HL-60 (cell line): ENCODE data around the gene WFDC2.

Experiments used
- DNase-seq, 2 experiments: peaks; one replicate each; pipeline ENCODE4 v3.0.0-alpha.2; 2010 to 2020; ENCODE audit warnings: low read depth in 1 of 2, low spot score in 1 of 2
- H3K27ac ChIP-seq: fragments of 250-450 bp; sonication (Bioruptor Pico); replicated peaks from 2 replicates; pipeline ENCODE4 v1.5.1; 2020; ENCODE audit warnings: mild to moderate bottlenecking, moderate library complexity
- H3K27me3 ChIP-seq: fragments of 250-450 bp; sonication (Bioruptor Pico); 2 replicates; pipeline ENCODE4 v1.5.1; 2021; ENCODE audit warnings: mild to moderate bottlenecking, moderate library complexity; ENCODE audit not compliant: insufficient read depth, poor library complexity, severe bottlenecking
- H3K4me3 ChIP-seq: replicated peaks from 2 replicates; pipeline ENCODE4 v1.5.1; 2011; ENCODE audit warnings: mild to moderate bottlenecking, control low read depth, low read length; ENCODE audit not compliant: insufficient read depth
- GABPA ChIP-seq: IDR thresholded peaks from 2 replicates; pipeline ENCODE4 v1.6.1; 2012; ENCODE audit warnings: low read depth
- POLR2AphosphoS5 ChIP-seq: IDR thresholded peaks from 2 replicates; pipeline ENCODE4 v1.6.1; 2012; ENCODE audit warnings: low read depth
- SPI1 ChIP-seq: IDR thresholded peaks from 2 replicates; pipeline ENCODE4 v1.6.1; 2012; ENCODE audit warnings: low read depth, mild to moderate bottlenecking, borderline replicate concordance
- TF ChIP-seq, protein P1 (sequence below): IDR thresholded peaks from 2 replicates; pipeline ENCODE4 v1.6.1; 2012; ENCODE audit warnings: low read depth; ENCODE audit not compliant: insufficient replicate concordance
- TF ChIP-seq, protein P2 (sequence below): IDR thresholded peaks from one replicate; pipeline ENCODE4 v1.5.1; 2011; ENCODE audit warnings: low read length, control low read depth, inconsistent platforms; ENCODE audit not compliant: insufficient read depth

The WFDC2 gene

DNA sequence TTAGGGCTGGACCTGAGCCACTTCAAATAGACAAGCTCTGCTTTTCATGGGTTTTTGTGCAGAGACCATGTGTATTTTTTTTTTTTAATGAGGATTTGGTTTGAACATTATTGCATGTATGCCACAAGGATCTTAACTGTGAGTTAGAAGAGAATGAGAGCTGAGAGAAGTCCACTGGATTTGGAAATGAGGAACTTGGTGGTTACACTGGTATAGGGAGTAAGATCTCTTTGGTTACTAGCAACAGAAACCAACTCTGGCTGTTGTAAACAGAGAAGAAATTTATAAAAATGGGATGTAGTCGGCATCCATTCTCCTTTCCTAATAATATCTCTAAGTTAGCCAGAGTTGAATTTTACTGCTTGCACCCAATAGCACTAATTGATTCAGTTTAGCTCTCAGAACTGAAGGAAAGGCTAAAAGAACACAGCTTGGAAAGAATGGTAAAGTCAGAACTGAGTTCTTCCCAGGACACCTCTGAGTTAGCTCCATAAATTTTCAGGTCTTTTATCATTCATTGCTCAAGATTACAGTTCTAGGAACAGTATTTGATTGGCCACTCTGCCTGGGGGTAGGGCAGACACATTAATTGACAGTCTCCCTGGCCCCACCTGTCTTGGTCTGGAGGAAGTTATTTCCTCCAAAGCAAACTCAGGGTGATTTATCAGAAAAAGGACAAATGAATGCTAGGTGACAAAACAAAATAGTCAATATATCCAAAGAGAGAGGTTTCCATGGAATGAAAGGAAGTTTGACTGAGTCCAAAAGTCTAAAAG lies 3.9 kb upstream of the WFDC2 start:
- DNase-seq: peak in 1 of 2 experiments; percentile 26
- Histone ChIP-seq H3K4me3 (no peak overlapping the region), H3K27me3 (peaks cover 20% of the 10 kb centered on the region), H3K27ac (no peak overlapping the region)
- no peak for TF ChIP-seq POLR2AphosphoS5
- TF ChIP-seq SPI1: peak; percentile 59; the same call in 1 of the 2 replicates

DNA sequence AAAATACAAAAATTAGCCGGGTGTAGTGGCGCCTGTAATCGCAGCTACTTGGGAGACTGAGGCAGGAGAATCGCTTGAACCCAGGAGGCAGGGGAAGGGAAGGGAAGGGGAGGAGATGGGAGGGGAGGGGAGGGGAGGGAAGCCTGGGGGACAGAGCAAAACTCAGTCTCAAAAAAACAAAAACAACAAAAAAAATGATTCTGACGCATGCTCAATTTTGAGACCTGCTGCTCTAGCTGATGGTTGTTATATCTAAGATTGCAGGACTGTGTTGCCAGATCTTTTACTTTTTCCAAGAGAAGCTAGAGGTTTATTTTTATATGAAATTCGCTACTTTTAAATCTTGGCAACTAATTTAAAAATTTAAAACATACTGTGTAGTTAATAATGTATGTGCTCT lies 2.4 kb upstream of the WFDC2 start:
- no peak overlapping the region for H3K4me3 ChIP-seq
- peaks cover 35% of the 10 kb centered on the region for H3K27me3 ChIP-seq
- TF ChIP-seq GABPA: no peak
- TF ChIP-seq, protein P1, sequence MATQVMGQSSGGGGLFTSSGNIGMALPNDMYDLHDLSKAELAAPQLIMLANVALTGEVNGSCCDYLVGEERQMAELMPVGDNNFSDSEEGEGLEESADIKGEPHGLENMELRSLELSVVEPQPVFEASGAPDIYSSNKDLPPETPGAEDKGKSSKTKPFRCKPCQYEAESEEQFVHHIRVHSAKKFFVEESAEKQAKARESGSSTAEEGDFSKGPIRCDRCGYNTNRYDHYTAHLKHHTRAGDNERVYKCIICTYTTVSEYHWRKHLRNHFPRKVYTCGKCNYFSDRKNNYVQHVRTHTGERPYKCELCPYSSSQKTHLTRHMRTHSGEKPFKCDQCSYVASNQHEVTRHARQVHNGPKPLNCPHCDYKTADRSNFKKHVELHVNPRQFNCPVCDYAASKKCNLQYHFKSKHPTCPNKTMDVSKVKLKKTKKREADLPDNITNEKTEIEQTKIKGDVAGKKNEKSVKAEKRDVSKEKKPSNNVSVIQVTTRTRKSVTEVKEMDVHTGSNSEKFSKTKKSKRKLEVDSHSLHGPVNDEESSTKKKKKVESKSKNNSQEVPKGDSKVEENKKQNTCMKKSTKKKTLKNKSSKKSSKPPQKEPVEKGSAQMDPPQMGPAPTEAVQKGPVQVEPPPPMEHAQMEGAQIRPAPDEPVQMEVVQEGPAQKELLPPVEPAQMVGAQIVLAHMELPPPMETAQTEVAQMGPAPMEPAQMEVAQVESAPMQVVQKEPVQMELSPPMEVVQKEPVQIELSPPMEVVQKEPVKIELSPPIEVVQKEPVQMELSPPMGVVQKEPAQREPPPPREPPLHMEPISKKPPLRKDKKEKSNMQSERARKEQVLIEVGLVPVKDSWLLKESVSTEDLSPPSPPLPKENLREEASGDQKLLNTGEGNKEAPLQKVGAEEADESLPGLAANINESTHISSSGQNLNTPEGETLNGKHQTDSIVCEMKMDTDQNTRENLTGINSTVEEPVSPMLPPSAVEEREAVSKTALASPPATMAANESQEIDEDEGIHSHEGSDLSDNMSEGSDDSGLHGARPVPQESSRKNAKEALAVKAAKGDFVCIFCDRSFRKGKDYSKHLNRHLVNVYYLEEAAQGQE: no peak
- TF ChIP-seq POLR2AphosphoS5: no peak
- TF ChIP-seq, protein P2, sequence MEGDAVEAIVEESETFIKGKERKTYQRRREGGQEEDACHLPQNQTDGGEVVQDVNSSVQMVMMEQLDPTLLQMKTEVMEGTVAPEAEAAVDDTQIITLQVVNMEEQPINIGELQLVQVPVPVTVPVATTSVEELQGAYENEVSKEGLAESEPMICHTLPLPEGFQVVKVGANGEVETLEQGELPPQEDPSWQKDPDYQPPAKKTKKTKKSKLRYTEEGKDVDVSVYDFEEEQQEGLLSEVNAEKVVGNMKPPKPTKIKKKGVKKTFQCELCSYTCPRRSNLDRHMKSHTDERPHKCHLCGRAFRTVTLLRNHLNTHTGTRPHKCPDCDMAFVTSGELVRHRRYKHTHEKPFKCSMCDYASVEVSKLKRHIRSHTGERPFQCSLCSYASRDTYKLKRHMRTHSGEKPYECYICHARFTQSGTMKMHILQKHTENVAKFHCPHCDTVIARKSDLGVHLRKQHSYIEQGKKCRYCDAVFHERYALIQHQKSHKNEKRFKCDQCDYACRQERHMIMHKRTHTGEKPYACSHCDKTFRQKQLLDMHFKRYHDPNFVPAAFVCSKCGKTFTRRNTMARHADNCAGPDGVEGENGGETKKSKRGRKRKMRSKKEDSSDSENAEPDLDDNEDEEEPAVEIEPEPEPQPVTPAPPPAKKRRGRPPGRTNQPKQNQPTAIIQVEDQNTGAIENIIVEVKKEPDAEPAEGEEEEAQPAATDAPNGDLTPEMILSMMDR: no peak
- TF ChIP-seq SPI1: no peak
- DNase-seq: no peak
- no peak overlapping the region for H3K27ac ChIP-seq

DNA sequence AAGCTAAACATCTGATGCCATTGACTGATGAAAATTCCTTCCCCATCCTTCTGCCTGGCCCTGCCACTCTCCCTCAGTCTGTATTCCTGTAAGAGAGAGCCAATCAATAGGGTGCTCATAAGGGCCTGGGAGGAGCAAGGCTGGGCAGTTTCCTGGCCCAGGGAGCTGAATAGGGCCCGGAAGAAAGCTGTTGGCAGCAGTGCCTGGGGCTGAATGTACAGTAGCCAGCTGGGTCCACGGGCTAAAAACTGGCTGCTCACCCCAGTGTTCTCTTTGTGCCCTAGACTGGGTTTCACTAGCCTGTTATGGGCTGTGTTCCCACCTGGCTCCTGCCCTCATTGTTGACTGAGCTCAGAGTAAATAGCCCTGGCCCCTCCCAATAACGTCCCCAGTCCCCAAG lies 1.7 kb upstream of the WFDC2 start:
- TF ChIP-seq, protein P1: no peak
- no peak for TF ChIP-seq GABPA
- TF ChIP-seq, protein P2: no peak
- no peak for TF ChIP-seq POLR2AphosphoS5
- TF ChIP-seq SPI1: no peak
- Histone ChIP-seq H3K4me3 (no peak overlapping the region), H3K27me3 (peaks cover 38% of the 10 kb centered on the region), H3K27ac (no peak overlapping the region)
- no peak for DNase-seq

DNA sequence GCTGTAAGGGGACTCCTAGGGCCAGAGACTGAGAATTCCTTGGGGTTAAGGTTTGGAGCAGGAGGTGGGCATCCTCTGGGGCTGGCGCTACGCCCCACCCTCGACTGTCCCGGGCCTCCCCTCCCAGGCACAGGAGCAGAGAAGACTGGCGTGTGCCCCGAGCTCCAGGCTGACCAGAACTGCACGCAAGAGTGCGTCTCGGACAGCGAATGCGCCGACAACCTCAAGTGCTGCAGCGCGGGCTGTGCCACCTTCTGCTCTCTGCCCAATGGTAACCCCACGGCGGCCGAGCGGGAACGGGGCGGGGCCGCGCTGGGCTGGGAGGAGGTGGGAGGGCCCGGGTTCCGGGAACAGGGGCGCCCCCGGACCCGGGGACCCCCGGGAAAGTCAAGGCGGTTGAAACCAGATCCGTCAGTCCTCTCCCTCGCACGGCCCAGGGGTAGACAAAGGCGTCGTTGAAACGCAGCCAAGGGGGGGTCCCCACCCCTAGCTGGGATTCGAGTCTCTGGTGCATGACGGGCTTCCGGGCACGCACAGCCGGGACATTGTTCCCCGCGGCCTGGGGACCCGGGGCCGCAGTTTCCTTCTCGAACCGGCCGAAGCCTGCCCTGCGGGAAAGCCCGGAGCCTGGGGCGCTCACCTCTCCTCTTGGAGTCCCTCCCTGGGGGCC lies 844 bp downstream of the WFDC2 start:
- DNase-seq: no peak
- Histone ChIP-seq H3K27me3 (peaks cover 46% of the 10 kb centered on the region), H3K4me3 (peak overlapping the region; percentile 20; the same call in 1 of the 2 replicates), H3K27ac (no peak overlapping the region)
- TF ChIP-seq SPI1 (no peak), POLR2AphosphoS5 (no peak), GABPA (no peak)
- TF ChIP-seq, protein P1: no peak
- TF ChIP-seq, protein P2: no peak
